ENCODE results near the gene PEX7.
"Not testable (repeated sequence)": the region's sequence is repeated elsewhere in the genome, so short reads cannot be mapped to it uniquely, and the experiment has no call there.

Gene PEX7

GRCh38 chr6:136873748-136874147 is 51.4 kb downstream of the PEX7 start:
- Histone ChIP-seq H3K9me2 (replicated peaks; ENCODE audit: control insufficient read depth, low read length) (no peaks in the 10 kb centered on the region), H3K4me3 (ENCODE audit: low read length) (no peak overlapping the region), H3F3A (ENCODE audit: control insufficient read depth, insufficient read depth) (no peaks in the 10 kb centered on the region)

GRCh38 chr6:136876469-136876868 is 54.1 kb downstream of the PEX7 start:
- H3K4me3 ChIP-seq (ENCODE audit: low read length); H4K20me1 ChIP-seq (ENCODE audit: control insufficient read depth, insufficient read depth, low read depth, low read length); H3K27ac ChIP-seq (ENCODE audit: low read depth, low read length); H3F3A ChIP-seq (ENCODE audit: control insufficient read depth, insufficient read depth); H3K9me2 ChIP-seq (replicated peaks; ENCODE audit: control insufficient read depth, low read length); H3K27me3 ChIP-seq (ENCODE audit: control insufficient read depth, low read length); H3K4me2 ChIP-seq (ENCODE audit: low read length); H3K4me1 ChIP-seq (ENCODE audit: control insufficient read depth, low read length); H3K79me2 ChIP-seq (ENCODE audit: control insufficient read depth, low read length); H3K36me3 ChIP-seq (ENCODE audit: control insufficient read depth, low read length): not testable (repeated sequence)
- peaks cover 14% of the 10 kb centered on the region; the same call in 1 of the 2 replicates for H3K9me3 ChIP-seq (ENCODE audit: control insufficient read depth, insufficient read depth, low read length)

More at GRCh38 chr6:136873748-136874147, 51.4 kb downstream of the PEX7 start:
- H4K20me1 ChIP-seq (ENCODE audit: control insufficient read depth, insufficient read depth, low read depth, low read length): no peaks in the 10 kb centered on the region
- peaks cover 14% of the 10 kb centered on the region; the same call in 1 of the 2 replicates for H3K9me3 ChIP-seq (ENCODE audit: control insufficient read depth, insufficient read depth, low read length)
- H3K36me3 ChIP-seq (ENCODE audit: control insufficient read depth, low read length): no peaks in the 10 kb centered on the region
- no peaks in the 10 kb centered on the region for H3K79me2 ChIP-seq (ENCODE audit: control insufficient read depth, low read length)
- no peaks in the 10 kb centered on the region for H3K27me3 ChIP-seq (ENCODE audit: control insufficient read depth, low read length)
- no peak overlapping the region for H3K27ac ChIP-seq (ENCODE audit: low read depth, low read length)
- TF ChIP-seq CTCF (IDR thresholded peaks at IDR 0.05; ENCODE audit: low read depth, low read length, poor library complexity, severe bottlenecking): no peak
- TF ChIP-seq EZH2phosphoT487 (IDR thresholded peaks at IDR 0.05; ENCODE audit: borderline replicate concordance, low read length): no peak
- H3K4me1 ChIP-seq (ENCODE audit: control insufficient read depth, low read length): no peaks in the 10 kb centered on the region
- H3K4me2 ChIP-seq (ENCODE audit: low read length): no peak overlapping the region

DNA sequence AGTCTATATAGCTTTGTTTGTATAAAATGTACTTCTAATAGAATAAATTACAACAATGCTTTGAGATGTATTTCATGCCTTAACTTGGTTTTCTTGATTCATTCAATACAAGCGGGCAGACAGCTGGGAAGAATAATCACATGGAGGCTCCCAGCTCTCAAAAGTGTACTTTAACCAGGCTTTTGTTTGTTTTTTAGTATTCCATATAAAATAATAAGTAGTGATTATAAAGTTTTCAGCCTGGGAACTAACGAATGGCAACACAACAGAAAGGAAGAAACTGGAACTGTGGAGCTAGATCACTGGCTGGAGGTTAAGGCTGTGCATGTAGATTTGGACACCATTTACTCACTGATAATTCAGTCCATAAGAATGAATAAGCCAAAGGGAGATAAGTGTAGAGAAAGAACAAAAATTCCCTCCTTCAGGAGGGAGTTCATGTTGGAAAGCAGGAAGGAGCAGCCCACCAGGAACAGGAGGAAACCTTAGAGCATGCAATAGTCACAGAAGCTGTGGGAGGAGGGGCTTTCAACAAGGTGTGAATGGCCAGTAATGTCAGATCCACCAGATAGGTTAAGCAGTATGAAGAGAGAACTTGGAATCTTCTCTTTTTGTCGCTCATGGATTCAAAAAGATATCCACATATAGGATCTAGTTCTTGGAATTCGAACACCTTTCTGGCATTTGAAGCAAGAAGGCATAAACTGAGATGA is 58.5 kb downstream of the PEX7 start:
- Histone ChIP-seq H3K4me1 (ENCODE audit: control insufficient read depth, low read length) (no peaks in the 10 kb centered on the region), H3K27ac (ENCODE audit: low read depth, low read length) (no peak overlapping the region), H3K79me2 (ENCODE audit: control insufficient read depth, low read length) (no peaks in the 10 kb centered on the region), H3K9me3 (ENCODE audit: control insufficient read depth, insufficient read depth, low read length) (no peaks in the 10 kb centered on the region), H3K4me3 (ENCODE audit: low read length) (no peak overlapping the region), H3K27me3 (ENCODE audit: control insufficient read depth, low read length) (no peaks in the 10 kb centered on the region), H3K9me2 (replicated peaks; ENCODE audit: control insufficient read depth, low read length) (no peaks in the 10 kb centered on the region), H3K4me2 (ENCODE audit: low read length) (no peak overlapping the region), H4K20me1 (ENCODE audit: control insufficient read depth, insufficient read depth, low read depth, low read length) (no peaks in the 10 kb centered on the region), H3F3A (ENCODE audit: control insufficient read depth, insufficient read depth) (no peaks in the 10 kb centered on the region), H3K36me3 (ENCODE audit: control insufficient read depth, low read length) (no peaks in the 10 kb centered on the region)
- TF ChIP-seq CTCF (IDR thresholded peaks at IDR 0.05; ENCODE audit: low read depth, low read length, poor library complexity, severe bottlenecking) (no peak), EZH2phosphoT487 (IDR thresholded peaks at IDR 0.05; ENCODE audit: borderline replicate concordance, low read length) (no peak)

DNA sequence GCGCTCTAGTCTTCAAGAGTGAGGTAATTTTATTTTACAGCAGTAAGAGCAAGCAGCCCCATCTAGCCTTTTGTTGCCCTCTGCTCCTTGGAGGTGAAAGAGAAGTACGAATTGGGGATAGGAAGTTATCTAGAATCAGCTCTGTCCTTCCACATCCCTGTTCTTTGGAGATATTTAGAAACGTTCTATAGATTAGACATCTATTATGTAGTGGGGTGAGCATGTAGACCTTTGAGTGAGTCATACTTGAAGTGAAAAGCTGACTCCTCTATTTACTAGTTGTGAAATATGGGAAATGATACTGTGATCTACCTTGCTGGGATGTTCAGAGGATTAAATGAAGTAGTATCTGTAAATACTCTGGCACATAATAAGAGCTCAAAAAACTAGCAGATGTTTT is 63.7 kb downstream of the PEX7 start:
- H3K27me3 ChIP-seq (ENCODE audit: control insufficient read depth, low read length): no peaks in the 10 kb centered on the region
- H3K36me3 ChIP-seq (ENCODE audit: control insufficient read depth, low read length): no peaks in the 10 kb centered on the region
- H3K79me2 ChIP-seq (ENCODE audit: control insufficient read depth, low read length): no peaks in the 10 kb centered on the region
- H3K27ac ChIP-seq (ENCODE audit: low read depth, low read length): no peak overlapping the region
- H3K9me2 ChIP-seq (replicated peaks; ENCODE audit: control insufficient read depth, low read length): no peaks in the 10 kb centered on the region
- no peaks in the 10 kb centered on the region for H4K20me1 ChIP-seq (ENCODE audit: control insufficient read depth, insufficient read depth, low read depth, low read length)
- H3K4me1 ChIP-seq (ENCODE audit: control insufficient read depth, low read length): peaks cover 12% of the 10 kb centered on the region
- H3K4me2 ChIP-seq (ENCODE audit: low read length): no peak overlapping the region
- no peaks in the 10 kb centered on the region for H3K9me3 ChIP-seq (ENCODE audit: control insufficient read depth, insufficient read depth, low read length)
- H3F3A ChIP-seq (ENCODE audit: control insufficient read depth, insufficient read depth): no peaks in the 10 kb centered on the region; the same call in 1 of the 2 replicates
- TF ChIP-seq CTCF (IDR thresholded peaks at IDR 0.05; ENCODE audit: low read depth, low read length, poor library complexity, severe bottlenecking): no peak
- no peak for TF ChIP-seq EZH2phosphoT487 (IDR thresholded peaks at IDR 0.05; ENCODE audit: borderline replicate concordance, low read length)
- H3K4me3 ChIP-seq (ENCODE audit: low read length): no peak overlapping the region
